SJCRH30 (cell line): ENCODE data around the gene ZNF385C. TPM values are rescaled to one million over a fixed set of nuclear protein-coding genes. Genes with fewer than 3 reads are reported as not detected.
"Not testable (repeated sequence)": the region's sequence is repeated elsewhere in the genome, so short reads cannot be mapped to it uniquely, and the experiment has no call there.

Experiments used
- DNase-seq, 2 experiments: peaks; one replicate each; pipeline ENCODE4 v3.0.0-alpha.2; 2015 to 2020
- H3K27ac ChIP-seq: fragments of 250-450 bp; sonication (Bioruptor Pico); 2 replicates; pipeline ENCODE4 v1.5.1; 2020; ENCODE audit warnings: mild to moderate bottlenecking, moderate library complexity
- H3K27me3 ChIP-seq: fragments of 250-450 bp; sonication (Bioruptor Pico); 2 replicates; pipeline ENCODE4 v1.5.1; 2020; ENCODE audit warnings: mild to moderate bottlenecking, moderate library complexity
- H3K36me3 ChIP-seq: fragments of 250-450 bp; sonication (Bioruptor Pico); 2 replicates; pipeline ENCODE4 v1.5.1; 2020; ENCODE audit warnings: mild to moderate bottlenecking, moderate library complexity
- H3K4me1 ChIP-seq: fragments of 250-450 bp; sonication (Bioruptor Pico); 2 replicates; pipeline ENCODE4 v1.5.1; 2020; ENCODE audit warnings: mild to moderate bottlenecking, moderate library complexity
- H3K4me3 ChIP-seq: fragments of 250-450 bp; sonication (Bioruptor Pico); 2 replicates; pipeline ENCODE4 v1.5.1; 2020; ENCODE audit warnings: mild to moderate bottlenecking, moderate library complexity
- H3K9me3 ChIP-seq: fragments of 250-450 bp; sonication (Bioruptor Pico); replicated peaks from 2 replicates; pipeline ENCODE4 v1.5.1; 2020; ENCODE audit warnings: mild to moderate bottlenecking, moderate library complexity
- total RNA-seq: library from RNA; depleted of rRNA; stranded (reverse); fragments of >200 nt; shearing (Covaris generic); gene quantifications from 2 replicates; pipeline ENCODE4 v1.2.3, GENCODE V29; 2014

The ZNF385C gene
- total RNA-seq, 1 experiment from 2014 or later: 1.5 TPM

- Histone ChIP-seq H3K36me3 (no peaks in the 10 kb centered on the region), H3K27ac (no peak overlapping the region), H3K27me3 (no peaks in the 10 kb centered on the region), H3K4me1 (no peaks in the 10 kb centered on the region), H3K9me3 (no peaks in the 10 kb centered on the region), H3K4me3 (no peak overlapping the region)
- DNase-seq: no peak
Observed at GRCh38 chr17:42040818-42041217, 57.5 kb downstream of the ZNF385C start.

DNA sequence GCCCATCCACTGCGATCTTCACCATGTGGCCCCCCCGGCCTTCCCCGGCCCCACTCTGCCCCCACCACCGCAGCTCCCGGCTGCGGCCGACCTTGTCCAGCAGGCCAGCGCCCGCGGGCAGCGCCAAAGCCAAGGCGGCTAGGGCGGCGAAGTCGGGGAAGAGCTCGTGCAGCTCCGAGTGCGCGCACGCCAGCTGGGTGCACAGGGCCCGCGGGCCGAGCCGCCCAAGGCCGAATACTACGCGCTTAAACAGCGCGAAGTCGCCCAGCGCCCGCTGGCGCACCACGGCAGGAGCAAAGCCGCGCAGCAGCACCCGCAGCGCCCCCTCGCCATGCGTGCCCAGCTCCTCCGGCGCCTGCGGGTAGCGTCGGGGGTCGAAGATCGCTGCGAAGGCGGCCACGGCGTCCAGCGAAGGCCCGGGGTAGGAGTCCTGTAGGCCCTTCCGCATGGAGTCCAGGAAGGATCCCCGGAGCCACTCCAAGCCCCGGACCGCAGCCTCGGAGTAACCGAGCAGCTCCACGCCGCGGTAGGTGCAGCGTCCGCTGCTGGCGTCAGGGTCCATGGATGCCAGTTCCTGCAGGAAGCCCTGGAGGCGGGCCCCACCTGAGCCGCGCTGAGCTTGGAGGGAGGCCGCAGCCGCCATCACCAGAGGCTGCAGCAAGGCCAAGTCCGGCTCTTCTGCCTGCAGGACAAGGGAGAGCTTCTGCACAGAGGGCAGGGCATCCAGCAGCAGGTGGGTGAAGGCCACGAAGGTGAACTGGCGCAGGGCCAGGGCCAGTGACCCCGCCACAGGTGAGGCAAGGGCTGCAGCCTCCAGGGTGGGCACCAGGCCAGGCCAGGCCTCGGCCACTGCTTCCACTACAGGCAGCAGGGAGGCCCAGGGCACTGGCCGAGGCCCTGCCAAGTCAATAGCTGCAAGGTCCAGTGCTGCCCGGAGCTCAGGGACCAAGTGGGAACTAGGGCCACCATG lies 58.2 kb downstream of the ZNF385C start:
- no peaks in the 10 kb centered on the region for H3K36me3 ChIP-seq
- H3K27me3 ChIP-seq: no peaks in the 10 kb centered on the region
- no peaks in the 10 kb centered on the region for H3K4me1 ChIP-seq
- no peak overlapping the region for H3K27ac ChIP-seq
- no peaks in the 10 kb centered on the region for H3K9me3 ChIP-seq
- no peak overlapping the region for H3K4me3 ChIP-seq
- DNase-seq: no peak

- Histone ChIP-seq H3K27ac (no peak overlapping the region), H3K36me3 (no peaks in the 10 kb centered on the region), H3K4me3 (no peak overlapping the region), H3K9me3 (no peaks in the 10 kb centered on the region), H3K27me3 (no peaks in the 10 kb centered on the region), H3K4me1 (no peaks in the 10 kb centered on the region)
- DNase-seq: no peak
Observed at GRCh38 chr17:42038221-42038973, 59.9 kb downstream of the ZNF385C start.

GRCh38 chr17:42034059-42034458 lies 64.2 kb downstream of the ZNF385C start:
- H3K4me1 ChIP-seq: no peaks in the 10 kb centered on the region
- no peaks in the 10 kb centered on the region for H3K27me3 ChIP-seq
- no peaks in the 10 kb centered on the region for H3K36me3 ChIP-seq
- no peak for DNase-seq
- H3K4me3 ChIP-seq: no peak overlapping the region
- H3K9me3 ChIP-seq: no peaks in the 10 kb centered on the region
- H3K27ac ChIP-seq: no peak overlapping the region

DNA sequence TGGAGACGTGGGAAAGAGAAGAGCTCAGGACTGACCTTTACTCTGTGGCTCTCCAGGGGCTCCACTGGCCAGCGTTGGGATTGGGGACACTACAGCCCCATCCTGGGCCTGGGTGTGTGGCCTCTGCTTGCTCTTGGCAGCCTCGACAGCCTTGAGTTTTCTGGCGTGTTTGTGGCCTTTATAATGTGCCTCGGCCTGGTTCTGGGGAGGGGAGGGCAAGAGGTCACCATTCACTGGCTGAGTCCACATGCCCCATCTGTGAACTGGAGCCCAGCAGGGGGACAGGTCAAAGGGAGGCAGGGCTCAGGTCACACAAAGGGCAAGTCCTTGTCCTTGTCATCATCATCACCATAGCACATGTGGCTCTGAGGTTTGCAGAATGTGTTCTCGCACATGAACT lies 66.7 kb downstream of the ZNF385C start:
- peaks cover 20% of the 10 kb centered on the region for H3K4me1 ChIP-seq
- H3K27me3 ChIP-seq: no peaks in the 10 kb centered on the region
- no peaks in the 10 kb centered on the region for H3K9me3 ChIP-seq
- no peaks in the 10 kb centered on the region for H3K36me3 ChIP-seq
- H3K27ac ChIP-seq: no peak overlapping the region
- H3K4me3 ChIP-seq: no peak overlapping the region
- DNase-seq: no peak

DNA sequence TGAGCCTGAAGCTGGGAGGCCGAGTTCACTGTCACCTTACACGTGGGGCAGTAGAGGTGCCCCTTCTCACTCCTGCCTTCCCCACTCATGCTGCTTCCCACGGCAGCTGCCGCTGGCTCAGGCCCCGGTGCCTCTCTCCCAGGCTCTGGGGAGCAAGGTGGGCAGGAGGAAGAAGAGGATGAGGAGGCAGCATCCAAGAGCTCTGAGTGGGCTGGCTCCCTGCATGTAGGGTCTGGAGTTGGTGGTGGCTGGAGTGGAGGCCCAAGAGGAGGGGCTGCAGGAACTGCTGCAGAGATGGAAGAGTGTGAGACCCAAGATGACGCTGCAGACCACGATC lies 69.5 kb downstream of the ZNF385C start:
- Histone ChIP-seq H3K27ac (no peak overlapping the region), H3K4me1 (peaks cover 42% of the 10 kb centered on the region)
- DNase-seq: no peak

DNA sequence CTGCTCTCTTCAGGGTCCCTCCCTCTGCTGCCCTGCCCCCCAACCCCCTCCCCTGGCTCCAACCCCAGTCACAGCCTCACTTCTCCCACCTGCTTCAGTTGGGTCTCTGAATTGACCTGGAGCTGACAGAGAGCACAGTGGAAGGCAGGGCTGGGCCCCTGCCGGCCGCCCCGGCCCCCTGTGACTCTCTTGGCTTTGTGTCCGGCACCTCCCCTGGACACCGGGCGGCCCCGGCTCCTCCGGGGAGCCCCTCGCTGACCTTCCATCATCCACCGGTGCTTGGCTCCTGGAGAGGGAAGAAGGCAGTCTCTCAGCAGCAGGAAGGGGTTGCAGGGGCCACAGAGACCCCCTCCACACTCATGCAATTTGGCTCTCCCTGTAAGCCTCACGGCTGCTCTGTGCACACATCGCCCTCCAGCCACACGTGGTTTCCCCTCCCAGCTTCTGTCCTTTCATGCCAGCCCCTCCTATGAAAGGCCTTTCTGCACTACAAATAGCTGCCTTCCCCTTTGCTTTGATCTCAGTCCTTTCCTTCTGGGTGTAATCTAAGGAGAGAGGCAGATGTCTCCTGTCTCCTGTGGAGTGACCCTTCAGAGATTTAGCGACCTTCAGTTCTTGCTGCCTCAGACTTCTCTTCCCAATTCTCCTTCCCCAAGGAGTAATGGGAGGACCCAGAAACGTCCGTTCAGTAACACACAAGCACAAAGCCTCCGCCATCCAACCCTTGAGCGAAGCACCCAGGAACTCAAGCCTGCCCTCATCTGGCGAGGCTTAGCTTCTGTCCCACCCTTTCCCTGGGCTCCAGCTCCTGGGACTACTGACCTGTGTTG lies 70.1 kb downstream of the ZNF385C start:
- peak; percentile 45 to 69 for DNase-seq

More for the DNA sequence above, 69.5 kb downstream of the ZNF385C start:
- no peaks in the 10 kb centered on the region for H3K27me3 ChIP-seq
- no peaks in the 10 kb centered on the region for H3K9me3 ChIP-seq
- H3K4me3 ChIP-seq: no peak overlapping the region
- peaks cover 7% of the 10 kb centered on the region for H3K36me3 ChIP-seq

DNA sequence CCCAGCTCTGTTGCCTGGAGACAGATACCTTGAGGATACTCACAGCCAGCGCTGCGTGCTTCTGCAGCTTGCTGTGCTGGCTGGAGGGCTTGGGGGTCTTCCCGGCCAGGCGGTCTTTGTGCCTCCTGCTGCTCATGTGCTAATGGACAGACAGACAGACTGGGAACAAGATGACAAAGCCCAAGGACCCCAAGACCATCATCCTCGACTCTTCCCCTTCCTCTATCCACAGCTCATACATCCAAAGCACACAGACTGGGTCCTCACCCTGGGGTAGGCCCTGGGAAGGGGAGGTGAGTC lies 70.7 kb downstream of the ZNF385C start:
- Histone ChIP-seq H3K27ac (peak overlapping the region; percentile 33; the same call in 1 of the 2 replicates), H3K36me3 (peaks cover 16% of the 10 kb centered on the region), H3K27me3 (no peaks in the 10 kb centered on the region), H3K4me3 (no peak overlapping the region), H3K4me1 (peaks cover 42% of the 10 kb centered on the region), H3K9me3 (no peaks in the 10 kb centered on the region)
- no peak for DNase-seq

More for the DNA sequence above, 70.1 kb downstream of the ZNF385C start:
- Histone ChIP-seq H3K4me1 (peaks cover 42% of the 10 kb centered on the region), H3K4me3 (no peak overlapping the region), H3K27me3 (no peaks in the 10 kb centered on the region), H3K9me3 (no peaks in the 10 kb centered on the region), H3K36me3 (peaks cover 11% of the 10 kb centered on the region), H3K27ac (no peak overlapping the region; the same call in 1 of the 2 replicates)

- Histone ChIP-seq H3K4me3 (no peak overlapping the region), H3K27ac (peak overlapping the region; percentile 33; the same call in 1 of the 2 replicates), H3K9me3 (no peaks in the 10 kb centered on the region), H3K27me3 (no peaks in the 10 kb centered on the region), H3K36me3 (peaks cover 16% of the 10 kb centered on the region), H3K4me1 (peaks cover 42% of the 10 kb centered on the region)
- DNase-seq: peak; percentile 65 to 85
Observed at GRCh38 chr17:42026857-42027589, 71.2 kb downstream of the ZNF385C start.

GRCh38 chr17:42025936-42026335 lies 72.3 kb downstream of the ZNF385C start:
- DNase-seq: no peak
- Histone ChIP-seq H3K9me3 (no peaks in the 10 kb centered on the region), H3K4me3 (no peak overlapping the region), H3K27me3 (no peaks in the 10 kb centered on the region), H3K36me3 (peaks cover 16% of the 10 kb centered on the region), H3K4me1 (peaks cover 42% of the 10 kb centered on the region), H3K27ac (no peak overlapping the region; the same call in 1 of the 2 replicates)

GRCh38 chr17:42025191-42025579 lies 73.1 kb downstream of the ZNF385C start:
- Histone ChIP-seq H3K27ac (no peak overlapping the region; the same call in 1 of the 2 replicates), H3K36me3 (peaks cover 16% of the 10 kb centered on the region), H3K9me3 (no peaks in the 10 kb centered on the region), H3K4me3 (no peak overlapping the region), H3K27me3 (no peaks in the 10 kb centered on the region), H3K4me1 (peaks cover 47% of the 10 kb centered on the region)
- DNase-seq: no peak

- H3K27ac ChIP-seq: no peak overlapping the region
- no peak overlapping the region for H3K4me3 ChIP-seq
- peaks cover 16% of the 10 kb centered on the region for H3K36me3 ChIP-seq
- H3K9me3 ChIP-seq: no peaks in the 10 kb centered on the region
- no peak for DNase-seq
- peaks cover 44% of the 10 kb centered on the region for H3K4me1 ChIP-seq
- H3K27me3 ChIP-seq: no peaks in the 10 kb centered on the region
Observed at GRCh38 chr17:42023524-42024349, 74.5 kb downstream of the ZNF385C start.

DNA sequence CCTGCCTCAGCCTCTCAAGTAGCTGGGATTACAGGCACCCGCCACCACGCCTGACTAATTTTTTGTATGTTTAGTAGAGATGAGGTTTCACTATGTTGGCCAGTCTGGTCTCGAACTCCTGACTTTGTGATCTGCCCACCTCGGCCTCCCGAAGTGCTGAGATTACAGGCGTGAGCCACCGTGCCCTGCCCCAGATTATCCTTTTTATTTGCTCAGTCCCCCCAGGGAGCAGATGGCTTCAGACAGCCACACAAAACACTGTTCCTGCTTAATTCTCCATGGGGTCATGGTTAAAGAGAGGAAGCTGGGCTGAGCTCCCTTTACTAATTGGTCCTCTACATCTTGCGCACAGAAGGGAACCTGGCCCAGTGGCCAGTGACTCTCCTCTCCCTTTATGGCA lies 77.4 kb downstream of the ZNF385C start:
- H3K27ac ChIP-seq, DNase-seq, H3K27me3 ChIP-seq, H3K9me3 ChIP-seq: not testable (repeated sequence)
- peaks cover 25% of the 10 kb centered on the region for H3K4me1 ChIP-seq
- H3K4me3 ChIP-seq: peak overlapping the region; percentile 92
- peaks cover 16% of the 10 kb centered on the region for H3K36me3 ChIP-seq
